GM12878 (cell line): Measurements from ENCODE around the gene SEMA3B. TPM values are rescaled to one million over a fixed set of nuclear protein-coding genes. Genes with fewer than 3 reads are reported as not detected.

Experiments used
- ATAC-seq: fragments of 200-7000 bp; cut with Tn5 transposase; 3 replicates; pipeline ENCODE4 v1.9.1; 2020; ENCODE audit warnings: mild to moderate bottlenecking, moderate library complexity
- BruUV-seq: library from RNA; stranded (reverse); fragments of 400-500 nt; replicated peaks from 2 replicates; lab custom pipeline; 2021; lab: Mats Ljungman, UMichigan
- CTCF ChIA-PET: fragments of 300-600 bp; sonication (Branson Sonifier 250); formaldehyde crosslinking; extraction: SDS; loops from one replicate; lab custom pipeline; 2021; ENCODE audit warnings: inconsistent platforms; lab: Yijun Ruan, JAX
- POLR2A ChIA-PET: fragments of 350-600 bp; formaldehyde crosslinking; extraction: SDS; loops from one replicate; lab custom pipeline; 2021; ENCODE audit warnings: inconsistent platforms; lab: Charles Lee
- RAD21 ChIA-PET: fragments of 300-600 bp; sonication (Branson Sonifier 250); formaldehyde crosslinking; loops from one replicate; lab custom pipeline; 2023; ENCODE audit warnings: antibody characterized with exemption; ENCODE audit not compliant: unreplicated experiment; lab: Charles Lee
- SMC1A ChIA-PET: fragments of 300-600 bp; sonication (Branson Sonifier 250); formaldehyde crosslinking; loops from one replicate; lab custom pipeline; 2023; ENCODE audit not compliant: unreplicated experiment, uncharacterized antibody; lab: Charles Lee
- DNase-seq: peaks from one replicate; pipeline ENCODE4 v3.0.0-alpha.2; 2011; ENCODE audit warnings: low read depth, low spot score
- FAIRE-seq: peaks from 3 replicates; lab custom pipeline; 2011; peaks lifted over from hg19 to GRCh38; lab: Jason Lieb, UNC
- H2AFZ ChIP-seq: 2 replicates; pipeline ENCODE4 v1.6.0; 2011; ENCODE audit warnings: low read depth, low read length, control low read depth; ENCODE audit not compliant: control insufficient read depth
- H3K27ac ChIP-seq: 2 replicates; pipeline ENCODE4 v1.5.1; 2011; ENCODE audit warnings: control low read depth; ENCODE audit not compliant: control insufficient read depth, insufficient read depth
- H3K27me3 ChIP-seq, 2 experiments: replicated peaks in 1 of 2; 2 replicates each; pipeline versions ENCODE4 v1.6.0 to v1.6.1; 2011; ENCODE audit warnings: low read length in 1 of 2; ENCODE audit not compliant: control insufficient read depth in 2 of 2, insufficient read depth in 2 of 2
- H3K36me3 ChIP-seq, 2 experiments: 2 replicates each; pipeline ENCODE4 v1.5.1; 2011; ENCODE audit warnings: low read length in 1 of 2; ENCODE audit not compliant: control insufficient read depth in 2 of 2, insufficient read depth in 2 of 2
- H3K4me1 ChIP-seq: 2 replicates; pipeline ENCODE4 v1.6.1; 2011; ENCODE audit warnings: mild to moderate bottlenecking, low read length, moderate library complexity, mixed read lengths; ENCODE audit not compliant: control insufficient read depth, insufficient read depth
- H3K4me2 ChIP-seq: 2 replicates; pipeline ENCODE4 v1.6.0; 2011; ENCODE audit warnings: control low read depth; ENCODE audit not compliant: control insufficient read depth, insufficient read depth
- H3K4me3 ChIP-seq: fragments of 200-600 bp; sonication (generic); 2 replicates; pipeline ENCODE4 v1.5.1; 2016
- H3K79me2 ChIP-seq: 2 replicates; pipeline ENCODE4 v1.6.0; 2011; ENCODE audit warnings: low read length; ENCODE audit not compliant: control insufficient read depth, insufficient read depth
- H3K9ac ChIP-seq: 2 replicates; pipeline ENCODE4 v1.8.0; 2011; ENCODE audit warnings: low read length, control low read depth, mixed read lengths; ENCODE audit not compliant: control insufficient read depth, insufficient read depth
- H3K9me3 ChIP-seq: replicated peaks from 3 replicates; pipeline ENCODE4 v1.5.1; 2011; ENCODE audit warnings: mild to moderate bottlenecking, low read length; ENCODE audit not compliant: control insufficient read depth, insufficient read depth
- H4K20me1 ChIP-seq: 2 replicates; pipeline ENCODE4 v1.6.0; 2011; ENCODE audit not compliant: control insufficient read depth, insufficient read depth
- GABPA ChIP-seq: IDR thresholded peaks from 2 replicates; pipeline ENCODE4 v1.6.1; 2014; ENCODE audit warnings: antibody characterized with exemption, low read depth, mild to moderate bottlenecking, inconsistent platforms
- MTA2 ChIP-seq: fragments of 450-650 bp; IDR thresholded peaks from 2 replicates; pipeline ENCODE4 v1.6.1; 2016; ENCODE audit warnings: low read depth, mild to moderate bottlenecking, moderate library complexity
- NFIC ChIP-seq: IDR thresholded peaks from 2 replicates; pipeline ENCODE4 v1.6.1; 2012; ENCODE audit warnings: low read depth, mild to moderate bottlenecking, inconsistent platforms, low read length, moderate library complexity
- PRDM15 ChIP-seq: fragments of 450-650 bp; formaldehyde crosslinking; IDR thresholded peaks from 2 replicates; pipeline ENCODE4 v1.4.0; 2020; ENCODE audit warnings: mild to moderate bottlenecking, moderate library complexity
- SMAD1 ChIP-seq: fragments of 450-650 bp; IDR thresholded peaks from 2 replicates; pipeline ENCODE4 v1.6.1; 2018; ENCODE audit warnings: mild to moderate bottlenecking, low read depth; ENCODE audit not compliant: partially characterized antibody
- SMARCA5 ChIP-seq: fragments of 450-650 bp; IDR thresholded peaks from 2 replicates; pipeline ENCODE4 v1.6.1; 2017; ENCODE audit warnings: mild to moderate bottlenecking
- TCF12 ChIP-seq: IDR thresholded peaks from 2 replicates; pipeline ENCODE4 v1.6.1; 2011; ENCODE audit warnings: low read depth, mild to moderate bottlenecking, low read length
- ZNF622 ChIP-seq: fragments of 450-650 bp; IDR thresholded peaks from 2 replicates; pipeline ENCODE4 v1.6.1; 2017; ENCODE audit warnings: mild to moderate bottlenecking, inconsistent platforms
- WGBS: methylation state at CpG from one replicate; pipeline ENCODE4 v1.1.6; 2016; ENCODE audit warnings: low lambda C conversion rate; ENCODE audit not compliant: insufficient replicate concordance, insufficient coverage; ENCODE audit errors: missing lambda C conversion rate; 5-methylcytosine and 5-hydroxymethylcytosine counted together
- in situ Hi-C: fragments of 300-500 bp; cut with MboI; formaldehyde crosslinking; loops from 9 replicates; pipeline ENCODE4 v1.14.3; 2018; ENCODE audit warnings: mixed read lengths
- intact Hi-C: fragments of 100-400 bp; cut with micrococcal nuclease; formaldehyde crosslinking; loops from one replicate; pipeline ENCODE4 v1.14.2; 2022; ENCODE audit not compliant: unreplicated experiment
- microRNA-seq: library from miRNA; unstranded; fragments of <30 nt; microRNA quantifications from one replicate; pipeline ENCODE4, GENCODE V29; 2018
- polyA plus RNA-seq, 11 experiments: library from polyadenylated mRNA; depleted of rRNA in 4 of 11; unstranded in 6 of 11; stranded (reverse) in 5 of 11; fragments of >200 nt; fragmentation: Nextera tagmentation in 4 of 11; fragmentation: Illumina TruSeq in 1 of 11; extraction: Ambion mirVana in 4 of 11; extraction: Trizol in 1 of 11; gene quantifications; 1 replicate in 1 of 11; 2 replicates in 10 of 11; pipeline versions ENCODE4 v1.2.1 to v1.2.3, GENCODE V29; 2011 to 2016; ENCODE audit warnings: inconsistent platforms in 2 of 11, missing spikeins in 2 of 11, low read depth in 1 of 11
- small RNA-seq: library from RNA; depleted of rRNA; stranded (forward); fragments of <200 nt; gene quantifications from one replicate; pipeline ENCODE3, GENCODE V24; 2014
- total RNA-seq, 4 experiments: library from RNA; depleted of rRNA in 3 of 4; stranded (reverse); fragments of >200 nt in 3 of 4; fragmentation: Illumina TruSeq in 1 of 4; extraction: Trizol in 1 of 4; gene quantifications; 2 replicates each; pipeline versions ENCODE4 v1.2.1 to v1.2.3, GENCODE V29; 2013 to 2021

The SEMA3B gene
- total and polyA plus RNA-seq, 10 of the 15 experiments (the other 5 are each of a cell fraction or from before 2014, with no cell fraction given) = 0.06 to 0.59 (median 0.14) TPM; not detected in 2

DNA sequence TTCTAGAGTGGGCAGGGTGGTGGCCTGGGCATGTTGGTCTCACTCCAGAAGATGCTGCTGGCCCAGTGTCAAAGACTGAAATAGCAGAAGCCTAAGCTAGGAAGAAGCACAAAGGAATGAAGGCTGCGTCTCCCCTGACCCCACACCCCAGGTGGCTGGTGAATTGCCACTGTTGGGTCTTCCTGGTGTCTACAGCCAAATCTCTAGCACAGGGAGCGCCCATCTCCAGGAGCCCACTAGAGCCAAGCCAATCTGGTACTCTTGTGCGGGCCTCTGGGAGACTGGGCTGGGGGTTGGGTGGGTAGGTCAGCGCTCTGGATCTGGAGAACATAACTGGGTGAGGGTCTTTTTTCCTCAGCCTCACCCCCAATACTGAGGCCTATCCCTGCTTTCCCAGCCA is 58.2 kb downstream of the SEMA3B start:
- Histone ChIP-seq H3K27ac (peak overlapping the region; percentile 69; the same call in 1 of the 2 replicates), H3K4me3 (peak overlapping the region; percentile 90), H3K36me3 (peaks cover 16 to 25% of the 10 kb centered on the region in 2 experiments), H3K4me2 (peak overlapping the region; percentile 93), H3K9me3 (no peaks in the 10 kb centered on the region), H3K79me2 (peaks cover 14% of the 10 kb centered on the region), H4K20me1 (no peaks in the 10 kb centered on the region), H3K9ac (peak overlapping the region; percentile 98), H3K4me1 (peaks cover 5% of the 10 kb centered on the region), H3K27me3 (no peaks in the 10 kb centered on the region), H2AFZ (no peak overlapping the region)
- WGBS = 57% methylated on average over 4 of the region's 4 CpGs
- TF ChIP-seq SMARCA5 = no peak
- TF ChIP-seq GABPA = no peak
- TF ChIP-seq PRDM15 (CRISPR knock-in tag) = no peak
- no peak for TF ChIP-seq SMAD1
- TF ChIP-seq TCF12 = no peak
- TF ChIP-seq NFIC = no peak
- TF ChIP-seq MTA2 = no peak
- TF ChIP-seq ZNF622 = no peak
- in situ Hi-C loops = no loop called here
- no TSS peak for BruUV-seq
- DNase-seq (no peak), ATAC-seq (no peak), FAIRE-seq (no peak)
- ChIA-PET SMC1A (interaction anchor here (1.1 to 1.9 kb wide), 3 partner anchors 10 to 28 kb away, joined by 3 to 20 read pairs (median 4); partner anchors contain the start of genes HYAL3 and NAA80), RAD21 (interaction anchor here (1.4 to 3.4 kb wide), 3 partner anchors 10 to 28 kb away, joined by 3 to 21 read pairs (median 8); partner anchors contain the start of genes HYAL3 and NAA80), POLR2A (interaction anchor here (0.6 to 3.0 kb wide), 4 partner anchors 11 to 47 kb away, joined by 7 to 58 read pairs (median 13); partner anchors contain the start of genes CYB561D2, HYAL3, NAA80 and NPRL2), CTCF (interaction anchor here (1.0 to 2.0 kb wide), 5 partner anchors 9 to 80 kb away, joined by 3 to 12 read pairs (median 5); partner anchors contain the start of genes HYAL3 and NAA80)
- intact Hi-C loops = no loop called here

Small RNA genes within 50 kb of the gene (microRNA-seq; reads per million reads assigned to microRNA genes)
- gene MIR5787 = not detected

Small RNA genes within 50 kb of the gene (small RNA-seq; reads per million reads assigned to genes)
- not detected for gene MIR5787

Other genes with a start within 250 kb of the SEMA3B start
Only the 7 nearest of the 18 such genes appear.
- 222 and 225 TPM in 2 replicates for gene GNAI2, start 32.9 kb upstream of the SEMA3B start, total RNA-seq (2014; rRNA removed)
- gene GNAI2, start 32.9 kb upstream of the SEMA3B start, total RNA-seq (2014; rRNA removed; fragmentation: Illumina TruSeq; extraction: Trizol) = 108 and 120 TPM in 2 replicates
- 271 and 276 TPM in 2 replicates for gene GNAI2, start 32.9 kb upstream of the SEMA3B start, total RNA-seq (2021)
- gene GNAI2, start 32.9 kb upstream of the SEMA3B start, polyA plus RNA-seq (2011; rRNA removed) = 160 and 346 TPM in 2 replicates
- 163 and 192 TPM in 2 replicates for gene GNAI2, start 32.9 kb upstream of the SEMA3B start, polyA plus RNA-seq (2014; fragmentation: Illumina TruSeq; extraction: Trizol)
- 10 to 100 TPM in 1 of 2 experiments, 1 to 10 TPM in 1; 5.0 to 15.3 TPM for gene GNAI2, start 32.9 kb upstream of the SEMA3B start, polyA plus RNA-seq (2014; fragmentation: Nextera tagmentation; extraction: Ambion mirVana)
- gene GNAI2, start 32.9 kb upstream of the SEMA3B start, polyA plus RNA-seq (2014; rRNA removed) = 257 and 287 TPM in 2 replicates
- gene GNAI2, start 32.9 kb upstream of the SEMA3B start, polyA plus RNA-seq (2016; fragmentation: Nextera tagmentation; extraction: Ambion mirVana) = 100 to 1,000 TPM; 250 to 275 TPM
- not detected in 2 replicates for gene LSMEM2, start 9.9 kb downstream of the SEMA3B start, total RNA-seq (2014; rRNA removed)
- gene LSMEM2, start 9.9 kb downstream of the SEMA3B start, total RNA-seq (2014; rRNA removed; fragmentation: Illumina TruSeq; extraction: Trizol) = not detected in 2 replicates
- gene LSMEM2, start 9.9 kb downstream of the SEMA3B start, total RNA-seq (2021) = not detected in 2 replicates
- gene LSMEM2, start 9.9 kb downstream of the SEMA3B start, polyA plus RNA-seq (2011; rRNA removed) = not detected in 2 replicates
- gene LSMEM2, start 9.9 kb downstream of the SEMA3B start, polyA plus RNA-seq (2014; fragmentation: Illumina TruSeq; extraction: Trizol) = not detected in 2 replicates
- gene LSMEM2, start 9.9 kb downstream of the SEMA3B start, polyA plus RNA-seq (2014; fragmentation: Nextera tagmentation; extraction: Ambion mirVana) = not detected
- not detected in 2 replicates for gene LSMEM2, start 9.9 kb downstream of the SEMA3B start, polyA plus RNA-seq (2014; rRNA removed)
- gene LSMEM2, start 9.9 kb downstream of the SEMA3B start, polyA plus RNA-seq (2016; fragmentation: Nextera tagmentation; extraction: Ambion mirVana) = under 1 TPM in 1 of 2 experiments, not detected in 1; 0.17 TPM
- gene IFRD2, start 23.3 kb downstream of the SEMA3B start, total RNA-seq (2014; rRNA removed) = 81.7 and 100 TPM in 2 replicates
- 47.5 and 52.0 TPM in 2 replicates for gene IFRD2, start 23.3 kb downstream of the SEMA3B start, total RNA-seq (2014; rRNA removed; fragmentation: Illumina TruSeq; extraction: Trizol)
- gene IFRD2, start 23.3 kb downstream of the SEMA3B start, total RNA-seq (2021) = 96.6 and 103 TPM in 2 replicates
- gene IFRD2, start 23.3 kb downstream of the SEMA3B start, polyA plus RNA-seq (2011; rRNA removed) = 12.4 and 19.1 TPM in 2 replicates
- 19.1 and 44.1 TPM in 2 replicates for gene IFRD2, start 23.3 kb downstream of the SEMA3B start, polyA plus RNA-seq (2014; fragmentation: Illumina TruSeq; extraction: Trizol)
- 10 to 100 TPM; 33.7 to 82.8 TPM for gene IFRD2, start 23.3 kb downstream of the SEMA3B start, polyA plus RNA-seq (2014; fragmentation: Nextera tagmentation; extraction: Ambion mirVana)
- gene IFRD2, start 23.3 kb downstream of the SEMA3B start, polyA plus RNA-seq (2014; rRNA removed) = 77.8 and 87.5 TPM in 2 replicates
- gene IFRD2, start 23.3 kb downstream of the SEMA3B start, polyA plus RNA-seq (2016; fragmentation: Nextera tagmentation; extraction: Ambion mirVana) = 100 to 1,000 TPM; 144 to 153 TPM
- gene HYAL3, start 30.3 kb downstream of the SEMA3B start, total RNA-seq (2014; rRNA removed) = 3.6 and 4.0 TPM in 2 replicates
- 2.0 and 2.4 TPM in 2 replicates for gene HYAL3, start 30.3 kb downstream of the SEMA3B start, total RNA-seq (2014; rRNA removed; fragmentation: Illumina TruSeq; extraction: Trizol)
- 2.8 and 3.9 TPM in 2 replicates for gene HYAL3, start 30.3 kb downstream of the SEMA3B start, total RNA-seq (2021)
- 0.94 and 1.4 TPM in 2 replicates for gene HYAL3, start 30.3 kb downstream of the SEMA3B start, polyA plus RNA-seq (2011; rRNA removed)
- gene HYAL3, start 30.3 kb downstream of the SEMA3B start, polyA plus RNA-seq (2014; fragmentation: Illumina TruSeq; extraction: Trizol) = 0.49 and 1.8 TPM in 2 replicates
- under 1 TPM; 0.37 TPM for gene HYAL3, start 30.3 kb downstream of the SEMA3B start, polyA plus RNA-seq (2014; fragmentation: Nextera tagmentation; extraction: Ambion mirVana)
- 3.7 and 4.0 TPM in 2 replicates for gene HYAL3, start 30.3 kb downstream of the SEMA3B start, polyA plus RNA-seq (2014; rRNA removed)
- 1 to 10 TPM; 4.1 to 4.2 TPM for gene HYAL3, start 30.3 kb downstream of the SEMA3B start, polyA plus RNA-seq (2016; fragmentation: Nextera tagmentation; extraction: Ambion mirVana)
- 8.5 and 9.2 TPM in 2 replicates for gene NAA80, start 30.3 kb downstream of the SEMA3B start, total RNA-seq (2014; rRNA removed)
- gene NAA80, start 30.3 kb downstream of the SEMA3B start, total RNA-seq (2014; rRNA removed; fragmentation: Illumina TruSeq; extraction: Trizol) = 2.9 and 3.8 TPM in 2 replicates
- 9.0 and 9.1 TPM in 2 replicates for gene NAA80, start 30.3 kb downstream of the SEMA3B start, total RNA-seq (2021)
- gene NAA80, start 30.3 kb downstream of the SEMA3B start, polyA plus RNA-seq (2011; rRNA removed) = 2.4 and 5.1 TPM in 2 replicates
- 2.6 and 6.4 TPM in 2 replicates for gene NAA80, start 30.3 kb downstream of the SEMA3B start, polyA plus RNA-seq (2014; fragmentation: Illumina TruSeq; extraction: Trizol)
- gene NAA80, start 30.3 kb downstream of the SEMA3B start, polyA plus RNA-seq (2014; fragmentation: Nextera tagmentation; extraction: Ambion mirVana) = under 1 TPM; 0.48 to 0.62 TPM
- gene NAA80, start 30.3 kb downstream of the SEMA3B start, polyA plus RNA-seq (2014; rRNA removed) = 12.7 and 13.6 TPM in 2 replicates
- gene NAA80, start 30.3 kb downstream of the SEMA3B start, polyA plus RNA-seq (2016; fragmentation: Nextera tagmentation; extraction: Ambion mirVana) = 1 to 10 TPM; 7.0 to 8.0 TPM
- 0.06 and 0.33 TPM in 2 replicates for gene HYAL1, start 34.4 kb downstream of the SEMA3B start, total RNA-seq (2014; rRNA removed)
- gene HYAL1, start 34.4 kb downstream of the SEMA3B start, total RNA-seq (2014; rRNA removed; fragmentation: Illumina TruSeq; extraction: Trizol) = 0.09 and 0.36 TPM in 2 replicates
- 0.40 and 0.49 TPM in 2 replicates for gene HYAL1, start 34.4 kb downstream of the SEMA3B start, total RNA-seq (2021)
- 0.04 and 0.07 TPM in 2 replicates for gene HYAL1, start 34.4 kb downstream of the SEMA3B start, polyA plus RNA-seq (2011; rRNA removed)
- gene HYAL1, start 34.4 kb downstream of the SEMA3B start, polyA plus RNA-seq (2014; fragmentation: Illumina TruSeq; extraction: Trizol) = 0.07 TPM in 1 of 2 replicates, not detected in the other
- gene HYAL1, start 34.4 kb downstream of the SEMA3B start, polyA plus RNA-seq (2014; fragmentation: Nextera tagmentation; extraction: Ambion mirVana) = not detected
- gene HYAL1, start 34.4 kb downstream of the SEMA3B start, polyA plus RNA-seq (2014; rRNA removed) = 0.13 and 0.20 TPM in 2 replicates
- gene HYAL1, start 34.4 kb downstream of the SEMA3B start, polyA plus RNA-seq (2016; fragmentation: Nextera tagmentation; extraction: Ambion mirVana) = under 1 TPM; 0.23 to 0.55 TPM
- 17.7 and 21.8 TPM in 2 replicates for gene HYAL2, start 53.6 kb downstream of the SEMA3B start, total RNA-seq (2014; rRNA removed)
- 7.6 and 7.7 TPM in 2 replicates for gene HYAL2, start 53.6 kb downstream of the SEMA3B start, total RNA-seq (2014; rRNA removed; fragmentation: Illumina TruSeq; extraction: Trizol)
- 12.4 and 14.8 TPM in 2 replicates for gene HYAL2, start 53.6 kb downstream of the SEMA3B start, total RNA-seq (2021)
- gene HYAL2, start 53.6 kb downstream of the SEMA3B start, polyA plus RNA-seq (2011; rRNA removed) = 6.0 and 11.0 TPM in 2 replicates
- gene HYAL2, start 53.6 kb downstream of the SEMA3B start, polyA plus RNA-seq (2014; fragmentation: Illumina TruSeq; extraction: Trizol) = 0.87 and 6.4 TPM in 2 replicates
- under 1 TPM; 0.06 to 0.31 TPM for gene HYAL2, start 53.6 kb downstream of the SEMA3B start, polyA plus RNA-seq (2014; fragmentation: Nextera tagmentation; extraction: Ambion mirVana)
- gene HYAL2, start 53.6 kb downstream of the SEMA3B start, polyA plus RNA-seq (2014; rRNA removed) = 14.4 and 21.2 TPM in 2 replicates
- gene HYAL2, start 53.6 kb downstream of the SEMA3B start, polyA plus RNA-seq (2016; fragmentation: Nextera tagmentation; extraction: Ambion mirVana) = 10 to 100 TPM; 17.1 to 17.4 TPM